ENCODE data around the gene CBLC.
"Not testable (repeated sequence)": the region's sequence is repeated elsewhere in the genome, so short reads cannot be mapped to it uniquely, and the experiment has no call there.

CBLC gene

GRCh38 chr19:44775676-44776240 is 1.9 kb upstream of the CBLC start:
- Histone ChIP-seq H3K4me2 (ENCODE audit: low read length) (no peak overlapping the region), H3K9me3 (ENCODE audit: control insufficient read depth, low read length) (no peaks in the 10 kb centered on the region), H3K4me3 (ENCODE audit: low read depth, low read length) (no peak overlapping the region), H3K9ac (no peak overlapping the region), H3K27ac (no peak overlapping the region), H3K36me3 (ENCODE audit: control insufficient read depth, insufficient read depth, low read length) (no peaks in the 10 kb centered on the region), H3K4me1 (peaks cover 3% of the 10 kb centered on the region), H3K27me3 (ENCODE audit: control insufficient read depth, insufficient read depth, low read length) (no peaks in the 10 kb centered on the region), H2AFZ (no peak overlapping the region), H3K79me2 (no peaks in the 10 kb centered on the region)
- TF ChIP-seq CTCF (IDR thresholded peaks at IDR 0.05), result no peak

GRCh38 chr19:44776402-44777096 is 1.1 kb upstream of the CBLC start:
- no peak overlapping the region for H3K9ac ChIP-seq
- TF ChIP-seq CTCF (IDR thresholded peaks at IDR 0.05), result no peak
- H3K4me1 ChIP-seq, result peaks cover 3% of the 10 kb centered on the region
- H3K9me3 ChIP-seq (ENCODE audit: control insufficient read depth, low read length), result no peaks in the 10 kb centered on the region
- H2AFZ ChIP-seq, result no peak overlapping the region
- H3K4me2 ChIP-seq (ENCODE audit: low read length), result no peak overlapping the region
- H3K27ac ChIP-seq, result no peak overlapping the region
- H3K79me2 ChIP-seq, result no peaks in the 10 kb centered on the region
- H3K4me3 ChIP-seq (ENCODE audit: low read depth, low read length), result no peak overlapping the region
- no peaks in the 10 kb centered on the region for H3K36me3 ChIP-seq (ENCODE audit: control insufficient read depth, insufficient read depth, low read length)
- no peaks in the 10 kb centered on the region for H3K27me3 ChIP-seq (ENCODE audit: control insufficient read depth, insufficient read depth, low read length)

GRCh38 chr19:44779150-44779549 is 1.5 kb downstream of the CBLC start:
- no peak overlapping the region for H3K9ac ChIP-seq

GRCh38 chr19:44781694-44782093 is 4.0 kb downstream of the CBLC start:
- not testable (repeated sequence) for H2AFZ ChIP-seq; H3K4me3 ChIP-seq (ENCODE audit: low read depth, low read length); H3K9ac ChIP-seq; H3K27me3 ChIP-seq (ENCODE audit: control insufficient read depth, insufficient read depth, low read length); H3K4me2 ChIP-seq (ENCODE audit: low read length); H3K9me3 ChIP-seq (ENCODE audit: control insufficient read depth, low read length); H3K27ac ChIP-seq; H3K79me2 ChIP-seq; H3K36me3 ChIP-seq (ENCODE audit: control insufficient read depth, insufficient read depth, low read length); H3K4me1 ChIP-seq

More at GRCh38 chr19:44779150-44779549, 1.5 kb downstream of the CBLC start:
- no peaks in the 10 kb centered on the region for H3K36me3 ChIP-seq (ENCODE audit: control insufficient read depth, insufficient read depth, low read length)
- H3K4me3 ChIP-seq (ENCODE audit: low read depth, low read length), result no peak overlapping the region
- no peak for TF ChIP-seq CTCF (IDR thresholded peaks at IDR 0.05)
- H3K4me2 ChIP-seq (ENCODE audit: low read length), result no peak overlapping the region
- no peaks in the 10 kb centered on the region for H3K27me3 ChIP-seq (ENCODE audit: control insufficient read depth, insufficient read depth, low read length)
- no peaks in the 10 kb centered on the region for H3K9me3 ChIP-seq (ENCODE audit: control insufficient read depth, low read length)
- no peaks in the 10 kb centered on the region for H3K79me2 ChIP-seq
- H2AFZ ChIP-seq, result no peak overlapping the region
- H3K27ac ChIP-seq, result no peak overlapping the region
- H3K4me1 ChIP-seq, result peaks cover 3% of the 10 kb centered on the region

GRCh38 chr19:44782729-44783128 is 5.0 kb downstream of the CBLC start:
- no peaks in the 10 kb centered on the region for H3K79me2 ChIP-seq
- H3K9ac ChIP-seq, result no peak overlapping the region
- H3K36me3 ChIP-seq (ENCODE audit: control insufficient read depth, insufficient read depth, low read length), result no peaks in the 10 kb centered on the region
- peaks cover 3% of the 10 kb centered on the region for H3K4me1 ChIP-seq
- no peak overlapping the region for H3K4me2 ChIP-seq (ENCODE audit: low read length)
- TF ChIP-seq CTCF (IDR thresholded peaks at IDR 0.05), result no peak
- no peak overlapping the region for H3K4me3 ChIP-seq (ENCODE audit: low read depth, low read length)
- H3K27me3 ChIP-seq (ENCODE audit: control insufficient read depth, insufficient read depth, low read length), result no peaks in the 10 kb centered on the region
- no peak overlapping the region for H2AFZ ChIP-seq
- no peak overlapping the region for H3K27ac ChIP-seq
- no peaks in the 10 kb centered on the region for H3K9me3 ChIP-seq (ENCODE audit: control insufficient read depth, low read length)

Measured in parathyroid adenoma (tissue), 2 donors.